HepG2 (cell line): Measurements from ENCODE around the gene PCBD2. TPM values are rescaled to one million over a fixed set of nuclear protein-coding genes. Genes with fewer than 3 reads are reported as not detected.

Experiments used
- ATF3 ChIP-seq: sonication (generic); formaldehyde crosslinking; IDR thresholded peaks from 2 replicates; pipeline ENCODE4 v1.4.0; 2020; ENCODE audit warnings: missing genetic modification reagents
- EHMT2 ChIP-seq: fragments of 200-600 bp; sonication (generic); IDR thresholded peaks from 2 replicates; pipeline ENCODE4 v1.7.0; 2017; ENCODE audit warnings: antibody characterized with exemption, low read depth, low read length, borderline replicate concordance
- GABPB1 ChIP-seq: IDR thresholded peaks from 2 replicates; pipeline ENCODE4 v1.6.1; 2016; ENCODE audit warnings: mild to moderate bottlenecking, missing genetic modification reagents, moderate library complexity, missing compliant biosample characterization
- GPBP1L1 ChIP-seq: sonication (generic); formaldehyde crosslinking; IDR thresholded peaks from 2 replicates; pipeline ENCODE4 v1.5.0; 2020; ENCODE audit warnings: mild to moderate bottlenecking, missing genetic modification reagents
- HMGA1 ChIP-seq: sonication (generic); formaldehyde crosslinking; conservative IDR thresholded peaks from 2 replicates; pipeline ENCODE4 v1.4.0; 2020; ENCODE audit warnings: missing genetic modification reagents
- HNF4A ChIP-seq: sonication (generic); formaldehyde crosslinking; IDR thresholded peaks from 2 replicates; pipeline ENCODE4 v1.4.0; 2020; ENCODE audit warnings: missing genetic modification reagents
- MEIS2 ChIP-seq: sonication (generic); formaldehyde crosslinking; IDR thresholded peaks from 2 replicates; pipeline ENCODE4 v1.9.0; 2021; ENCODE audit warnings: mild to moderate bottlenecking, missing genetic modification reagents
- POGZ ChIP-seq: sonication (generic); formaldehyde crosslinking; IDR thresholded peaks from 2 replicates; pipeline ENCODE4 v1.4.0; 2020; ENCODE audit warnings: mild to moderate bottlenecking, missing genetic modification reagents
- POLR2AphosphoS2 ChIP-seq: IDR thresholded peaks from 2 replicates; pipeline ENCODE4 v1.6.1; 2011; ENCODE audit warnings: low read depth, low read length, improper control_type of control experiment
- POLR2AphosphoS5 ChIP-seq: IDR thresholded peaks from 2 replicates; pipeline ENCODE4 v1.6.1; 2012; ENCODE audit warnings: low read depth, low read length
- RARG ChIP-seq: sonication (generic); formaldehyde crosslinking; IDR thresholded peaks from 2 replicates; pipeline ENCODE4 v1.4.0; 2020; ENCODE audit warnings: low read depth, mild to moderate bottlenecking, missing genetic modification reagents
- RELA ChIP-seq: sonication (generic); formaldehyde crosslinking; IDR thresholded peaks from 2 replicates; pipeline ENCODE4 v1.4.0; 2020; ENCODE audit warnings: missing genetic modification reagents
- RORA ChIP-seq: sonication (generic); formaldehyde crosslinking; IDR thresholded peaks from 2 replicates; pipeline ENCODE4 v1.5.0; 2020; ENCODE audit warnings: mild to moderate bottlenecking, missing genetic modification reagents, moderate library complexity
- SAP130 ChIP-seq: IDR thresholded peaks from 2 replicates; pipeline ENCODE4 v1.6.1; 2016; ENCODE audit warnings: low read depth
- SMAD9 ChIP-seq: sonication (generic); formaldehyde crosslinking; IDR thresholded peaks from 2 replicates; pipeline ENCODE4 v1.5.1; 2020; ENCODE audit warnings: mild to moderate bottlenecking, missing genetic modification reagents
- SNRNP70 ChIP-seq: fragments of 200-400 bp; formaldehyde crosslinking; IDR thresholded peaks from 2 replicates; pipeline ENCODE4 v1.6.1; 2017; ENCODE audit warnings: mild to moderate bottlenecking, low read depth, low read length, moderate library complexity
- SP5 ChIP-seq: IDR thresholded peaks from 2 replicates; pipeline ENCODE4 v1.6.1; 2016; ENCODE audit warnings: low read depth, borderline replicate concordance
- TEAD2 ChIP-seq: sonication (generic); formaldehyde crosslinking; IDR thresholded peaks from 2 replicates; pipeline ENCODE4 v1.9.0; 2021; ENCODE audit warnings: missing genetic modification reagents
- ZNF230 ChIP-seq: sonication (generic); formaldehyde crosslinking; IDR thresholded peaks from 2 replicates; pipeline ENCODE4 v1.4.0; 2020; ENCODE audit warnings: mild to moderate bottlenecking, missing genetic modification reagents
- ZNF280D ChIP-seq: sonication (generic); formaldehyde crosslinking; IDR thresholded peaks from 2 replicates; pipeline ENCODE4 v1.5.1; 2020; ENCODE audit warnings: mild to moderate bottlenecking, missing genetic modification reagents
- ZNF383 ChIP-seq: sonication (generic); formaldehyde crosslinking; IDR thresholded peaks from 2 replicates; pipeline ENCODE4 v1.4.0; 2020; ENCODE audit warnings: missing genetic modification reagents, mild to moderate bottlenecking, borderline replicate concordance
- ZNF547 ChIP-seq: sonication (generic); formaldehyde crosslinking; IDR thresholded peaks from 2 replicates; pipeline ENCODE4 v1.5.1; 2020; ENCODE audit warnings: mild to moderate bottlenecking, missing genetic modification reagents
- ZNF777 ChIP-seq: sonication (generic); formaldehyde crosslinking; IDR thresholded peaks from 2 replicates; pipeline ENCODE4 v1.4.0; 2020; ENCODE audit warnings: missing genetic modification reagents
- ZNF841 ChIP-seq: sonication (generic); formaldehyde crosslinking; IDR thresholded peaks from 2 replicates; pipeline ENCODE4 v1.8.1; 2023; ENCODE audit warnings: missing genetic modification reagents, borderline replicate concordance
- polyA plus RNA-seq, 8 experiments: library from polyadenylated mRNA; depleted of rRNA in 3 of 8; stranded (reverse) in 7 of 8; unstranded in 1 of 8; fragments of >200 nt; fragmentation: Illumina TruSeq in 4 of 8; extraction: Trizol in 4 of 8; gene quantifications; 2 replicates each; pipeline versions ENCODE4 v1.2.1 to v1.2.3, GENCODE V29; 2011 to 2016; ENCODE audit warnings: low read depth in 4 of 8, missing spikeins in 1 of 8, mixed read lengths in 1 of 8; ENCODE audit not compliant: insufficient read depth in 1 of 8
- total RNA-seq, 5 experiments: library from RNA; depleted of rRNA; stranded (reverse); fragments of >200 nt; fragmentation: Illumina TruSeq; extraction: Trizol; gene quantifications; 2 replicates each; pipeline ENCODE4 v1.2.3, GENCODE V29; 2016; ENCODE audit warnings: low read depth in 1 of 5
- TF ChIP-seq, protein P1 (sequence below): sonication (generic); formaldehyde crosslinking; conservative IDR thresholded peaks from 2 replicates; pipeline ENCODE4 v1.8.0; 2022; ENCODE audit warnings: mild to moderate bottlenecking, moderate library complexity, missing genetic modification reagents

Gene PCBD2
- total and polyA plus RNA-seq, 2 of the 13 experiments (the other 11 are each of a cell fraction or from before 2014, with no cell fraction given), result 5.5 to 12.0 TPM

GRCh38 chr5:134873987-134874830, 30.7 kb upstream of the PCBD2 start, which contains the start of gene TXNDC15 (continued):
- peak; percentile 84; the same call in 1 of the 2 replicates for TF ChIP-seq RARG
- no peak for TF ChIP-seq RORA (CRISPR knock-in tag)
- peak; percentile 49; the same call in 1 of the 2 replicates for TF ChIP-seq TEAD2 (CRISPR knock-in tag)
- peak; percentile 80 for TF ChIP-seq POLR2AphosphoS5
- peak; percentile 88; the same call in 1 of the 2 replicates for TF ChIP-seq POGZ
- TF ChIP-seq HMGA1 (CRISPR knock-in tag), result no peak
- peak; percentile 84; the same call in 1 of the 2 replicates for TF ChIP-seq ZNF280D (CRISPR knock-in tag)
- no peak for TF ChIP-seq SNRNP70
- TF ChIP-seq SMAD9, result no peak
- TF ChIP-seq EHMT2, result no peak
- peak; percentile 77 for TF ChIP-seq SAP130 (CRISPR knock-in tag)
- TF ChIP-seq ATF3, result peak; percentile 47; the same call in 1 of the 2 replicates
- TF ChIP-seq, protein P1, sequence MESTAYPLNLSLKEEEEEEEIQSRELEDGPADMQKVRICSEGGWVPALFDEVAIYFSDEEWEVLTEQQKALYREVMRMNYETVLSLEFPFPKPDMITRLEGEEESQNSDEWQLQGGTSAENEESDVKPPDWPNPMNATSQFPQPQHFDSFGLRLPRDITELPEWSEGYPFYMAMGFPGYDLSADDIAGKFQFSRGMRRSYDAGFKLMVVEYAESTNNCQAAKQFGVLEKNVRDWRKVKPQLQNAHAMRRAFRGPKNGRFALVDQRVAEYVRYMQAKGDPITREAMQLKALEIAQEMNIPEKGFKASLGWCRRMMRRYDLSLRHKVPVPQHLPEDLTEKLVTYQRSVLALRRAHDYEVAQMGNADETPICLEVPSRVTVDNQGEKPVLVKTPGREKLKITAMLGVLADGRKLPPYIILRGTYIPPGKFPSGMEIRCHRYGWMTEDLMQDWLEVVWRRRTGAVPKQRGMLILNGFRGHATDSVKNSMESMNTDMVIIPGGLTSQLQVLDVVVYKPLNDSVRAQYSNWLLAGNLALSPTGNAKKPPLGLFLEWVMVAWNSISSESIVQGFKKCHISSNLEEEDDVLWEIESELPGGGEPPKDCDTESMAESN (CRISPR knock-in tag), result peak; percentile 99
- no peak for TF ChIP-seq RELA (CRISPR knock-in tag)
- TF ChIP-seq ZNF383 (CRISPR knock-in tag), result peak; percentile 33; the same call in 1 of the 2 replicates
- 0 out of 2 replicates have a peak, but pooled peaks have one; percentile 11 for TF ChIP-seq SP5 (CRISPR knock-in tag)
- peak; percentile 91 for TF ChIP-seq GABPB1 (CRISPR knock-in tag)
- TF ChIP-seq ZNF841 (CRISPR knock-in tag), result peak; percentile 20; the same call in 1 of the 2 replicates
- peak; percentile 77 for TF ChIP-seq ZNF230 (CRISPR knock-in tag)
- TF ChIP-seq ZNF777 (CRISPR knock-in tag), result peak; percentile 95
- TF ChIP-seq POLR2AphosphoS2, result no peak
- TF ChIP-seq GPBP1L1, result no peak
- TF ChIP-seq ZNF547, result peak; percentile 95
- peak; percentile 91 for TF ChIP-seq MEIS2 (CRISPR knock-in tag)
- peak; percentile 40; the same call in 1 of the 2 replicates for TF ChIP-seq HNF4A (CRISPR knock-in tag)
